Measurements from ENCODE around the gene CENPA.
"Not testable (repeated sequence)": the region's sequence is repeated elsewhere in the genome, so short reads cannot be mapped to it uniquely, and the experiment has no call there.

The CENPA gene

GRCh38 chr2:26786207-26787028 is 562 bp downstream of the CENPA start:
- no peak for DNase-seq (ENCODE audit: low read depth, low spot score)

- DNase-seq (ENCODE audit: low read depth, low spot score) = no peak
These were observed 6.9 kb downstream of the CENPA start for GRCh38 chr2:26792720-26793119.

- no peak for DNase-seq (ENCODE audit: low read depth, low spot score)
These were observed 7.7 kb downstream of the CENPA start for GRCh38 chr2:26793518-26793917.

- DNase-seq (ENCODE audit: low read depth, low spot score) = not testable (repeated sequence)
These were observed 9.3 kb downstream of the CENPA start for GRCh38 chr2:26795135-26795534.

GRCh38 chr2:26801328-26801727 is 15.5 kb downstream of the CENPA start:
- DNase-seq (ENCODE audit: low read depth, low spot score) = no peak

- DNase-seq (ENCODE audit: low read depth, low spot score) = no peak
These were observed 15.9 kb downstream of the CENPA start for GRCh38 chr2:26801796-26802195.

GRCh38 chr2:26805241-26805676 is 19.4 kb downstream of the CENPA start:
- no peak for DNase-seq (ENCODE audit: low read depth, low spot score)

- DNase-seq (ENCODE audit: low read depth, low spot score) = no peak
These were observed 22.1 kb downstream of the CENPA start for GRCh38 chr2:26807788-26808460.

- no peak for DNase-seq (ENCODE audit: low read depth, low spot score)
These were observed 23.4 kb downstream of the CENPA start for GRCh38 chr2:26809211-26809610.

- DNase-seq (ENCODE audit: low read depth, low spot score) = no peak
These were observed 24.2 kb downstream of the CENPA start for GRCh38 chr2:26809876-26810577.

GRCh38 chr2:26811261-26811660 is 25.4 kb downstream of the CENPA start:
- no peak for DNase-seq (ENCODE audit: low read depth, low spot score)

GRCh38 chr2:26811791-26812694 is 26.2 kb downstream of the CENPA start:
- DNase-seq (ENCODE audit: low read depth, low spot score) = no peak

- no peak for DNase-seq (ENCODE audit: low read depth, low spot score)
These were observed 26.9 kb downstream of the CENPA start for GRCh38 chr2:26812731-26813130.

GRCh38 chr2:26814072-26814765 is 28.4 kb downstream of the CENPA start:
- DNase-seq (ENCODE audit: low read depth, low spot score) = not testable (repeated sequence)

GRCh38 chr2:26816893-26817292 is 31.0 kb downstream of the CENPA start:
- no peak for DNase-seq (ENCODE audit: low read depth, low spot score)

- DNase-seq (ENCODE audit: low read depth, low spot score) = no peak
These were observed 32.4 kb downstream of the CENPA start for GRCh38 chr2:26818255-26818654.

- no peak for DNase-seq (ENCODE audit: low read depth, low spot score)
These were observed 33.1 kb downstream of the CENPA start for GRCh38 chr2:26818972-26819371.

GRCh38 chr2:26820932-26821331 is 35.1 kb downstream of the CENPA start:
- no peak for DNase-seq (ENCODE audit: low read depth, low spot score)

GRCh38 chr2:26822877-26823276 is 37.0 kb downstream of the CENPA start:
- DNase-seq (ENCODE audit: low read depth, low spot score) = no peak

- DNase-seq (ENCODE audit: low read depth, low spot score) = no peak
These were observed 52.5 kb downstream of the CENPA start for GRCh38 chr2:26838121-26838906.
